ENCODE measurements around the gene CREB3L1. TPM values are rescaled to one million over a fixed set of nuclear protein-coding genes. Genes with fewer than 3 reads are reported as not detected.
"Not testable (repeated sequence)": the region's sequence is repeated elsewhere in the genome, so short reads cannot be mapped to it uniquely, and the experiment has no call there.

Gene CREB3L1
- total RNA-seq, 2 donors from 2014 or later, result 20.7 to 28.0 TPM

GRCh38 chr11:46247090-46247489 is 30.4 kb upstream of the CREB3L1 start:
- intact Hi-C loops (cut with DNase I), result loop anchor here in 1 of 2 donors (5.0 kb wide), 1 partner anchor 50 kb away; no protein-coding TSS in a partner anchor
- DNase-seq (no peak), ATAC-seq (no peak)

GRCh38 chr11:46247659-46248058 is 29.8 kb upstream of the CREB3L1 start:
- ATAC-seq (no peak), DNase-seq (no peak)
- intact Hi-C loops (cut with DNase I), result loop anchor here in 1 of 2 donors (5.0 kb wide), 1 partner anchor 50 kb away; no protein-coding TSS in a partner anchor

GRCh38 chr11:46248289-46249102 is 29.0 kb upstream of the CREB3L1 start:
- ATAC-seq (peak in 1 of 2 donors; percentile 70), DNase-seq (no peak)
- intact Hi-C loops (cut with DNase I), result loop anchor here in 1 of 2 donors (5.0 kb wide), 1 partner anchor 49 kb away; no protein-coding TSS in a partner anchor

GRCh38 chr11:46249103-46249937 is 28.1 kb upstream of the CREB3L1 start:
- intact Hi-C loops (cut with DNase I), result loop anchor here in 1 of 2 donors (5.0 kb wide), 1 partner anchor 48 kb away; no protein-coding TSS in a partner anchor
- ATAC-seq (peak in 1 of 2 donors; percentile 48), DNase-seq (no peak)

GRCh38 chr11:46249938-46250744 is 27.3 kb upstream of the CREB3L1 start:
- intact Hi-C loops (cut with DNase I), result loop anchor here in 1 of 2 donors (5.0 kb wide), 1 partner anchor 47 kb away; no protein-coding TSS in a partner anchor

GRCh38 chr11:46250745-46251052 is 26.8 kb upstream of the CREB3L1 start:
- ATAC-seq (no peak), DNase-seq (no peak)
- intact Hi-C loops (cut with DNase I), result no loop called here

More at GRCh38 chr11:46249938-46250744, 27.3 kb upstream of the CREB3L1 start:
- DNase-seq, result no peak
- ATAC-seq, result no peak

GRCh38 chr11:46251954-46252353 is 25.5 kb upstream of the CREB3L1 start:
- intact Hi-C loops (cut with DNase I), result no loop called here
- DNase-seq (no peak), ATAC-seq (no peak)

GRCh38 chr11:46252373-46252914 is 25.0 kb upstream of the CREB3L1 start:
- no peak for ATAC-seq
- intact Hi-C loops (cut with DNase I), result no loop called here
- no peak for DNase-seq

GRCh38 chr11:46253258-46254132 is 24.0 kb upstream of the CREB3L1 start:
- DNase-seq (no peak), ATAC-seq (no peak)
- intact Hi-C loops (cut with DNase I), result no loop called here

GRCh38 chr11:46254133-46254491 is 23.4 kb upstream of the CREB3L1 start:
- no peak for ATAC-seq
- intact Hi-C loops (cut with DNase I), result no loop called here
- no peak for DNase-seq

- no peak for ATAC-seq
- intact Hi-C loops (cut with DNase I), result no loop called here
- no peak for DNase-seq
These were observed 20.9 kb upstream of the CREB3L1 start for GRCh38 chr11:46256540-46257001.

- ATAC-seq; DNase-seq; intact Hi-C loops (cut with DNase I): not testable (repeated sequence)
These were observed 18.1 kb upstream of the CREB3L1 start for GRCh38 chr11:46259347-46259746.

- DNase-seq (no peak), ATAC-seq (no peak)
- intact Hi-C loops (cut with DNase I), result no loop called here
These were observed 17.4 kb upstream of the CREB3L1 start for GRCh38 chr11:46259971-46260560.

- intact Hi-C loops (cut with DNase I), result no loop called here
- no peak for ATAC-seq
- no peak for DNase-seq
These were observed 14.3 kb upstream of the CREB3L1 start for GRCh38 chr11:46263120-46263519.

GRCh38 chr11:46264030-46264429 is 13.4 kb upstream of the CREB3L1 start:
- ATAC-seq, result no peak

GRCh38 chr11:46264976-46265375 is 12.5 kb upstream of the CREB3L1 start:
- no peak for DNase-seq
- intact Hi-C loops (cut with DNase I), result no loop called here
- no peak for ATAC-seq

More at GRCh38 chr11:46264030-46264429, 13.4 kb upstream of the CREB3L1 start:
- DNase-seq, result no peak
- intact Hi-C loops (cut with DNase I), result no loop called here

GRCh38 chr11:46265764-46266163 is 11.7 kb upstream of the CREB3L1 start:
- ATAC-seq (no peak), DNase-seq (no peak)
- intact Hi-C loops (cut with DNase I), result no loop called here
